DMS53 treated with DMSO at 0.1 percent for 48 hours (cell line): ENCODE results near the gene SNF8.

ENCODE experiments used
- DNase-seq: peaks from one replicate; lab custom pipeline; 2025; ENCODE audit not compliant: unreplicated experiment; lab: John Stamatoyannopoulos, UW

SNF8 gene

GRCh38 chr17:48930435-48930873 is 14.2 kb downstream of the SNF8 start:
- no peak for DNase-seq

DNA sequence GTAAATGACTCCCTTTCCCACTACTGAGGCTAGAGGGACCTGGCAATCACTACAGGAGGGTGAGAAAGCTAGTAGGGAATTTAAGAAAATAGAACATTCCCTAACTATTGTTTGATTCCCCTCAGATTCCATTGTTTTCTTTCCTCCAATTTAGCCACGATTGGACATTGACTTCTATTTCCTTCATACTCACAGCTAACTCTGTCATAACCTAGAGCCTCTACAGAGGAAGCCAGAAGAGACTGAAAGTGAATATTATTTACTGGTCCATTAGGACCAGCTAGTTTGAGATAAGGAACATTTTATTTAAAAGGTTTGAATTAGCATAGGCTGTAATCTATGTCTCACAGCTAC is 14.9 kb downstream of the SNF8 start:
- DNase-seq, result no peak

DNA sequence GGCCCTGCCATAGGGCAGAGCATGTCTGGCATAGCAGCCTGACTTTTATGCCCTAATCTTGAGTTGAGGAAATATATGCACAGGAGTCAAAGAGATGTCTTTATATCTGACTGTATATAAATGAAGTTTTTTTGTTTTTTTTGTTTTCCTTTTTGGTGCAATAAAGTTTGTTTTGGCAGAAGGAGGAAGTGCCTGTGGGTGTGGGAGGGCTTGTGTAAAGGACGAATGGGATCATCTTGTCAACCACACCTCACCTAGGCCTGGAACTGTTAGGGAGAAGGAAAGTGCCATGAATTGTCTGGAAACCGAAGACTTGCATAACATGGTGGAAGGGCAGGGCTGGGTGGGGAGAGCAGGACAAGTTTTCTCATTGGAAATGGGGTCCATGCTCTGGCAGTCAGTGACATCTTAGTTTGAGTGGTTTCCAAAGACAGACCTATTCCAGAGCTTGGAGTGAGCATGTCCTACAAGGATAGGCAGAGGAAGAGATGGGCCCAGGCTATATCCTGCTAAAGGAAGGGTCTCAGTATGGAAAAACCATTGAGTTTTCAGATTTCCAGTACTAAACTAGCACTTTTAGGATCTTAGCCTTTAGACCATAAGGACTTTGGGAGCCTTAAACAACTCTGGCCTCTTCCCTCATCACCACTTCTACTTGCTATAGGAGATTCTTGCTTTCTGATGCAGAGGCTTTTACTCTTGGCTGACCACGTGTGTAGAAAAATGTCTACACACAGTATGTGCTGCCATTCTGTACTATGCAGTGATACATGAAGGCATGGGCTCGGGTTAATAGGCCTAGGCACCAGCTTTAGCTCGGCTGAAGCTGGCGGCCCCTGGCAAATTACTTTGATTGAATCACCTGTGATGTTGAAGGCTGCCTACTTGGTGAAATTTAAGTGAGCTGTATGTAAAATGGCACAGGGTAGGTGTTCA is 15.5 kb downstream of the SNF8 start:
- DNase-seq, result no peak

GRCh38 chr17:48927978-48928745 is 16.5 kb downstream of the SNF8 start:
- DNase-seq, result no peak

GRCh38 chr17:48925991-48926342 is 18.7 kb downstream of the SNF8 start:
- no peak for DNase-seq

- DNase-seq, result no peak
Measured at GRCh38 chr17:48925251-48925990, 19.2 kb downstream of the SNF8 start.

GRCh38 chr17:48915459-48916282 is 29.0 kb downstream of the SNF8 start:
- DNase-seq, result no peak

DNA sequence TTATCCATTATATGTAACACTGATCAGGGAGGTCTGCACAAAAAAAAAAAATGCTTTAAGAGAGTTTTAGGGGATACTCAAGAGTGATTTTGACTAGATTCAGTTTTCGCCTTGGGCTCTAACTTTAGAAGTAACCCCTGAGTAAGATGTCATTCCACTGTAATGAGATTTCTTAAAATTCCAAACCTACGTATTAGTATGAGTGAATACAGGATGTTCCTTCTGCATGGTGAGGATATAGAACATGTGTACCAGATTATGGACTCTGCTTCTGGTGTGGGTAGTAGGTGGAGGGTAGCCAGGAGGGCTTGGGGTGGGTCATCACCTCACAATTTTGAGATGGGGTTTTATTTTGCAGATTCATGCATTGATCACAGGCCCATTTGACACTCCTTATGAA is 32.2 kb downstream of the SNF8 start:
- DNase-seq, result no peak

GRCh38 chr17:48910370-48910769 is 34.3 kb downstream of the SNF8 start:
- no peak for DNase-seq

DNA sequence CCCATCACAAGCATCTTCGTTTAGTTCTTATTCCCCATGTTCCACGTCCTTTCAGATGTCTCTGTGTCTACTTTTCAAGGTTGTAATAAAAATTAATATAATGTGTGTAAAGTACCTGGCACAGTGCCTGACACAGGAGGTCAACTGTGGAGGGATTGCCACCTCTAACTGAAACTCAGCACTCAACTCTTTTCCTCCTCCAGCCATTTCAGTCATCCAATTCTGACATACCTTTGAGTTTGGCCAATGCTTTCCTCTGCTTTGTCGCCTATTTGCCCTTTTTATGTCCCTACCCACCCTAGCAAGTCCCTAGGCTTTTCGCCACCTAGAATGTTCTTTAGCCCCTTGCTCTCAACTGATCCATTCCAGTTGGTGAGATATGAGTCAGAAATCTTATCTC is 34.9 kb downstream of the SNF8 start:
- DNase-seq, result no peak

DNA sequence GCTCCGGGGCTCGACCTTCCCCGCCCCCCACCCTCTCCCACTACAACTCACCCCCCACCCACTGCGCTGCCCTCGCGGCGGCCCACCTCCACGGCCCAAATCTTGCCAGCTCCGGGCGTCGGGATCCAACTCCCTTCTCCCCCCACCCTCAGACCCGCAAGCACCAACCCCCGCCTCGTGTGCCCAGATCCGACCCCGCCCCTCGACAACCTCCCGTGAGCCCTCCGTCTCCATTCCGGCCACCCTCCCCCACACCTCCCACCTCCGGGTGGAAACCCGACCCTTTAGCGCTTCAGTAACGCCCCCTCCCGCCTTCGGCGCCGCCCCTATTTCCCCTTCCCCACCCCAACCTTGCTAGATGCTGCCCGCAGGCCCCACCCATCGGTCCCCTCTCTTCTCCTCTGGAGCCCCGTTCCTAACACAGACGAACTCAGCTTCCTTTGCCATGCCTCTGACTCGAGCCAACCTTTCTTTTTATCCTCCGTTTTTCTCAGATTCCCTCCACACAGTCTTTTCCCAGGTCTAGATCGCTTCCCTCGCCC is 35.7 kb downstream of the SNF8 start:
- no peak for DNase-seq

DNA sequence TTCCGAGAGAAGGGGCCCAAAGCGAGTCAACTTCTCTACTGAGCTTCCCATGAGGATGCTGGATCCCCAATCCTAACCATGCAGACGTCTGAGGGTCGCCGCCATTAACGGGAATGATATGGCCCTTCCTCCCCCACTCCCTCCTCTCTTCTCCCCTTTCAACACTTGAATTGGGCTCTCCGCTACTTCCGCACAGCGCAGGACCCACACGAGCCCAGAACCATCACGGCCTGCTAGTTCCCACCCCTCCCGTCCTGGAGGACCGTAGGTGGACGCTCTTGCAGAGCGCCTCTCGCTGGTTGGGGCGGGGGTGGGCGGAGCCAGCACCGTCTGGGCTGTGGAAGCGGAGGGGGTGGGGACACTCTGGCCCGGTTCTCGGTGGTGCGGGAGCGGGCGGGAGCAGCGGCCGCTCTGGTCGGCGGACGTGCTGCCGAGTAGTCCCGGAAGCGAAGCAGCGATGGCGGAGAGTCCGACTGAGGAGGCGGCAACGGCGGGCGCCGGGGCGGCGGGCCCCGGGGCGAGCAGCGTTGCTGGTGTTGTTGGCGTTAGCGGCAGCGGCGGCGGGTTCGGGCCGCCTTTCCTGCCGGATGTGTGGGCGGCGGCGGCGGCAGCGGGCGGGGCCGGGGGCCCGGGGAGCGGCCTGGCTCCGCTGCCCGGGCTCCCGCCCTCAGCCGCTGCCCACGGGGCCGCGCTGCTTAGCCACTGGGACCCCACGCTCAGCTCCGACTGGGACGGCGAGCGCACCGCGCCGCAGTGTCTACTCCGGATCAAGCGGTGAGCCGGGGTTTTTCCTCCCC is 36.4 kb downstream of the SNF8 start, which contains the start of gene UBE2Z:
Gene UBE2Z, plus strand, starts transcription at position 361 of the 797 bp plus-strand sequence. Its CDS starts 97 bp downstream, at position 458.
- peak; percentile 88 for DNase-seq

GRCh38 chr17:48907713-48908046 is 37.0 kb downstream of the SNF8 start:
- peak; percentile 76 for DNase-seq

- no peak for DNase-seq
Measured at GRCh38 chr17:48905987-48906515, 38.6 kb downstream of the SNF8 start.

- DNase-seq, result no peak
Measured at GRCh38 chr17:48904428-48904827, 40.2 kb downstream of the SNF8 start.

- DNase-seq, result peak; percentile 13
Measured at GRCh38 chr17:48903401-48903800, 41.2 kb downstream of the SNF8 start.

GRCh38 chr17:48901241-48901640 is 43.4 kb downstream of the SNF8 start:
- DNase-seq, result no peak

DNA sequence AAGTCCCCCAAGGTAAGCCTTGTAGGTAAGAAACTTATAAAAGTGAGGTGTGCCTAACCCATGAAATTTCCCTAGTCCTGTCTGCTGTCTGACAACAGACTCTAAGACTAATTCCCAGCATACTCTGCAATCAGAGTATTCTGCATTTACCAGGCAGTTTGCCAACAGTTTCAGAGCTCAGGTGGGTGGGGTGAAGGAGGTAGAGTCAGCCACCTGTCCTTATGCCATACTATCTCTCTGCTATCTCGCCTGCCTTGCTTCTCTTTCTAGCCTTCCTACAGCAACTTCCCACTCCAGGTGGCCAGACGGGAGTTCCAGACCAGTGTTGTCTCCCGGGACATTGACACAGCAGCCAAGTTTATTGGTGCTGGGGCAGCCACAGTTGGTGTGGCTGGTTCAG is 49.8 kb downstream of the SNF8 start:
- no peak for DNase-seq
